Neuronal stem cell (in vitro differentiated cells): ENCODE data around the gene ROR1.

ENCODE experiments used
- DNase-seq: peaks from one replicate; pipeline ENCODE4 v3.0.0-alpha.2; 2013; ENCODE audit warnings: low spot score
- H2AFZ ChIP-seq: one replicate; pipeline ENCODE4 v1.6.1; 2013; ENCODE audit warnings: mild to moderate bottlenecking, low read length, inconsistent platforms
- H2AK5ac ChIP-seq: 2 replicates; pipeline ENCODE4 v1.6.1; 2013; ENCODE audit warnings: low read depth, mild to moderate bottlenecking, inconsistent platforms, low read length, moderate library complexity, mixed read lengths
- H2BK120ac ChIP-seq: 2 replicates; pipeline ENCODE4 v1.6.1; 2013; ENCODE audit warnings: low read depth, mild to moderate bottlenecking, inconsistent platforms, low read length, moderate library complexity, mixed read lengths
- H2BK12ac ChIP-seq: one replicate; pipeline ENCODE4 v1.6.1; 2013; ENCODE audit warnings: low read length, inconsistent platforms
- H2BK15ac ChIP-seq: 2 replicates; pipeline ENCODE4 v1.6.1; 2013; ENCODE audit warnings: mild to moderate bottlenecking, low read length, inconsistent platforms, mixed read lengths
- H2BK5ac ChIP-seq: one replicate; pipeline ENCODE4 v1.6.1; 2013; ENCODE audit warnings: inconsistent platforms, mild to moderate bottlenecking, low read length, moderate library complexity
- H3K14ac ChIP-seq: one replicate; pipeline ENCODE4 v1.6.1; 2013; ENCODE audit warnings: low read length, inconsistent platforms
- H3K18ac ChIP-seq: 2 replicates; pipeline ENCODE4 v1.6.1; 2013; ENCODE audit warnings: low read length, inconsistent platforms
- H3K23ac ChIP-seq: 2 replicates; pipeline ENCODE4 v1.6.1; 2013; ENCODE audit warnings: low read depth, mild to moderate bottlenecking, mixed read lengths, low read length, inconsistent platforms; ENCODE audit not compliant: poor library complexity
- H3K27ac ChIP-seq: replicated peaks from 3 replicates; pipeline ENCODE4 v1.5.1; 2013; ENCODE audit warnings: low read length, inconsistent platforms
- H3K27me3 ChIP-seq, 3 experiments: 2 replicates each; pipeline ENCODE4 v1.6.1; 2013; ENCODE audit warnings: low read length in 3 of 3, mild to moderate bottlenecking in 2 of 3, inconsistent platforms in 1 of 3, low read depth in 1 of 3, mixed read lengths in 1 of 3, moderate library complexity in 1 of 3; ENCODE audit not compliant: control insufficient read depth in 3 of 3, insufficient read depth in 3 of 3
- H3K36me3 ChIP-seq, 2 donors: replicated peaks in 1 of 2; 2 replicates each; pipeline ENCODE4 v1.6.1; 2013; ENCODE audit warnings: low read length in 2 of 2; ENCODE audit not compliant: control insufficient read depth in 2 of 2, insufficient read depth in 2 of 2
- H3K4ac ChIP-seq: 2 replicates; pipeline ENCODE4 v1.6.1; 2013; ENCODE audit warnings: inconsistent platforms, mild to moderate bottlenecking, low read length, moderate library complexity
- H3K4me1 ChIP-seq, 2 donors: 1 replicate in 1 of 2; 2 replicates in 1 of 2; pipeline ENCODE4 v1.6.1; 2013; ENCODE audit warnings: low read length in 2 of 2, low read depth in 1 of 2; ENCODE audit not compliant: control insufficient read depth in 2 of 2, insufficient read depth in 1 of 2
- H3K4me2 ChIP-seq: one replicate; pipeline ENCODE4 v1.6.1; 2013; ENCODE audit warnings: mild to moderate bottlenecking, low read length, inconsistent platforms; ENCODE audit not compliant: insufficient read depth, poor library complexity, severe bottlenecking
- H3K4me3 ChIP-seq, 2 donors: 2 replicates each; pipeline ENCODE4 v1.5.1; 2013; ENCODE audit warnings: low read length in 2 of 2, mild to moderate bottlenecking in 2 of 2, inconsistent platforms in 1 of 2, moderate library complexity in 1 of 2
- H3K79me1 ChIP-seq: one replicate; pipeline ENCODE4 v1.6.1; 2013; ENCODE audit warnings: low read depth, mild to moderate bottlenecking, inconsistent platforms, low read length, moderate library complexity
- H3K9ac ChIP-seq: one replicate; pipeline ENCODE4 v1.6.1; 2013; ENCODE audit warnings: mild to moderate bottlenecking, low read depth, low read length, inconsistent platforms; ENCODE audit not compliant: poor library complexity
- H3K9me3 ChIP-seq, 2 donors: replicated peaks in 1 of 2; 2 replicates each; pipeline versions ENCODE3 to v1.6.1; 2013; ENCODE audit warnings: low read length in 2 of 2, mild to moderate bottlenecking in 2 of 2, inconsistent platforms in 1 of 2, low read depth in 1 of 2, mixed read lengths in 1 of 2, moderate library complexity in 1 of 2; ENCODE audit not compliant: control insufficient read depth in 2 of 2, insufficient read depth in 1 of 2
- H4K8ac ChIP-seq: one replicate; pipeline ENCODE4 v1.6.1; 2013; ENCODE audit warnings: low read depth, mild to moderate bottlenecking, inconsistent platforms, low read length, moderate library complexity
- H4K91ac ChIP-seq: one replicate; pipeline ENCODE4 v1.6.1; 2013; ENCODE audit warnings: low read length, low read depth, mild to moderate bottlenecking, inconsistent platforms; ENCODE audit not compliant: poor library complexity
- WGBS, 2 donors: extraction: QIAGEN DNeasy Blood & Tissue Kit; methylation state at CpG; one replicate each; pipeline ENCODE4 v1.1.7; 2013; ENCODE audit warnings: missing lambda C conversion rate in 2 of 2, mixed read lengths in 1 of 2; ENCODE audit not compliant: insufficient read length in 2 of 2, insufficient replicate concordance in 1 of 2; ENCODE audit errors: extremely low coverage in 2 of 2; 5-methylcytosine and 5-hydroxymethylcytosine counted together

The ROR1 gene

GRCh38 chr1:64127297-64127696 is 353.5 kb downstream of the ROR1 start:
- Histone ChIP-seq H2BK12ac (no peak overlapping the region), H3K18ac (no peak overlapping the region), H3K14ac (no peak overlapping the region), H3K27me3 (no peaks in the 10 kb centered on the region), H3K4me3 (no peak overlapping the region), H3K4ac (no peak overlapping the region), H4K91ac (no peak overlapping the region), H2AFZ (no peak overlapping the region), H3K79me1 (no peaks in the 10 kb centered on the region), H2BK120ac (no peak overlapping the region), H3K27ac (no peak overlapping the region), H3K4me2 (no peak overlapping the region), H3K23ac (no peak overlapping the region), H2BK15ac (no peak overlapping the region), H4K8ac (no peak overlapping the region), H3K9me3 (no peaks in the 10 kb centered on the region), H2BK5ac (no peak overlapping the region), H3K36me3 (peaks cover 0 to 2% of the 10 kb centered on the region in 2 donors), H3K4me1 (peaks cover 5 to 10% of the 10 kb centered on the region in 2 donors), H2AK5ac (no peak overlapping the region), H3K9ac (no peak overlapping the region)
- no CpG with 5 or more reads among the region's 3 CpGs for WGBS, 2 donors
- no peak for DNase-seq

DNA sequence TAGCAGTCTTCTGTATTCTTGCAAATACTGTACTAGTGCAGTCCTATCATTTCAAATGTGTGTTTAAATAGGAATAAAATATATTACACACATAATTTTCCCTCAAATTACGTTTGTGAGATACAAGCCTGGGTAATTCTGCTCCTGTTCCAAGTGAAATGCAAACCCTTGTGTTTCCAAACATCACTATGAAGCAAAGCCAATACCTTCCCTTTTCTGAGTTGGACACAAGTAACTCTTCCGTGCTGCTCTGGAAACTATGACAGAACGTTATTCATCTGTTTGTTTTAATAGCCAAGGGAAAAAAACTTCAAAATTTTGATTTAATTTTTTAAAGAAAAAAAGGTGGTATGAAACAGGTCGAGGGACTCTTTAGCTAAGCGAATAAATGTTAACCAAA is 355.9 kb downstream of the ROR1 start:
- Histone ChIP-seq H3K9ac (no peak overlapping the region), H2BK120ac (no peak overlapping the region), H3K4me3 (no peak overlapping the region), H2BK15ac (no peak overlapping the region), H2BK5ac (no peak overlapping the region), H3K4me1 (peaks cover 5 to 8% of the 10 kb centered on the region in 2 donors), H3K36me3 (no peaks in the 10 kb centered on the region), H3K27ac (no peak overlapping the region), H3K4ac (no peak overlapping the region), H3K9me3 (no peaks in the 10 kb centered on the region), H2AK5ac (no peak overlapping the region), H3K4me2 (no peak overlapping the region), H4K8ac (no peak overlapping the region), H2BK12ac (no peak overlapping the region), H4K91ac (no peak overlapping the region), H2AFZ (no peak overlapping the region), H3K23ac (no peak overlapping the region), H3K18ac (no peak overlapping the region), H3K27me3 (no peaks in the 10 kb centered on the region), H3K14ac (no peak overlapping the region), H3K79me1 (no peaks in the 10 kb centered on the region)
- no peak for DNase-seq
- no CpG with 5 or more reads among the region's 5 CpGs for WGBS, 2 donors

- H3K36me3 ChIP-seq = no peaks in the 10 kb centered on the region
- no peaks in the 10 kb centered on the region for H3K27me3 ChIP-seq
- H2BK15ac ChIP-seq = no peak overlapping the region
- no peak overlapping the region for H2AK5ac ChIP-seq
- no peak overlapping the region for H2BK5ac ChIP-seq
- no CpG with 5 or more reads among the region's 2 CpGs for WGBS, 2 donors
- H2AFZ ChIP-seq = peak overlapping the region; percentile 78
- no peak overlapping the region for H4K91ac ChIP-seq
- H3K4ac ChIP-seq = no peak overlapping the region
- no peak for DNase-seq
- H3K4me3 ChIP-seq = no peak overlapping the region
- H2BK12ac ChIP-seq = no peak overlapping the region
- no peak overlapping the region for H3K4me2 ChIP-seq
- no peak overlapping the region for H4K8ac ChIP-seq
- no peak overlapping the region for H3K18ac ChIP-seq
- no peak overlapping the region for H3K14ac ChIP-seq
- H3K9me3 ChIP-seq = no peaks in the 10 kb centered on the region
- H3K79me1 ChIP-seq = no peaks in the 10 kb centered on the region
- peaks cover 5 to 8% of the 10 kb centered on the region in 2 donors for H3K4me1 ChIP-seq
- no peak overlapping the region for H2BK120ac ChIP-seq
- H3K23ac ChIP-seq = no peak overlapping the region
- H3K27ac ChIP-seq = no peak overlapping the region
- H3K9ac ChIP-seq = no peak overlapping the region
Measured at GRCh38 chr1:64131155-64131554, 357.3 kb downstream of the ROR1 start.

DNA sequence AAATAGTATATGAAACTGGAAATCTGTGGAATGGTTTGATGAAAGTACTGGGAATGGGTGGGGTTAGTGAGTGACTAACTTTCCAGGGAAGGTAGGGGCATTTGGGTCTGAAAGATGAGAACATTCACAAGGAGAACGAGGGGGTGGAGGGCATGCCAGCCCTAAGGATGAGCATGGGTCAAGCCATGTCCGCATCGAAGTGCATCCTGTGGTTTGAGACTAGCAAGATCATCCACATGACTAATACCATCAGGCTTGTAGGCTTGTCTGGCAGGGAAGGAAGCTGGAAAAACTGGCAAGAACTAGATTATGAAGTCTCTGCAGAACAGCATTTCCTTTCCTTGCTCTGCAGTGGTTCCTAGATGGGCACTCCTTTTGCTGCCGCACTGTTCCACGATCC is 359.2 kb downstream of the ROR1 start:
- Histone ChIP-seq H2BK120ac (no peak overlapping the region), H3K9me3 (no peaks in the 10 kb centered on the region), H2BK5ac (no peak overlapping the region), H3K14ac (no peak overlapping the region), H3K4me2 (no peak overlapping the region), H4K91ac (no peak overlapping the region), H3K36me3 (no peaks in the 10 kb centered on the region), H2AFZ (no peak overlapping the region), H2AK5ac (no peak overlapping the region), H2BK15ac (no peak overlapping the region), H4K8ac (no peak overlapping the region), H3K27me3 (no peaks in the 10 kb centered on the region), H3K18ac (no peak overlapping the region), H2BK12ac (no peak overlapping the region), H3K23ac (no peak overlapping the region), H3K4me3 (no peak overlapping the region), H3K9ac (no peak overlapping the region), H3K79me1 (no peaks in the 10 kb centered on the region), H3K27ac (no peak overlapping the region), H3K4ac (no peak overlapping the region), H3K4me1 (peaks cover 5 to 10% of the 10 kb centered on the region in 2 donors)
- no peak for DNase-seq
- WGBS, 2 donors = no CpG with 5 or more reads among the region's 5 CpGs
